ENCODE results near the gene FBLN2. TPM values are rescaled to one million over a fixed set of nuclear protein-coding genes. Genes with fewer than 3 reads are reported as not detected.

FBLN2 gene
- total RNA-seq, 2 donors from 2014 or later: 10.5 to 24.1 TPM

GRCh38 chr3:13587442-13587841 is 38.5 kb downstream of the FBLN2 start:
- H3K27me3 ChIP-seq: no peaks in the 10 kb centered on the region
- no peaks in the 10 kb centered on the region for H3K9me3 ChIP-seq
- no peak overlapping the region for H3K4me3 ChIP-seq
- intact Hi-C loops (cut with DNase I): no loop called here
- no peaks in the 10 kb centered on the region for H3K36me3 ChIP-seq
- no peak overlapping the region for H3K27ac ChIP-seq
- no peaks in the 10 kb centered on the region for H3K4me1 ChIP-seq
- no peak for DNase-seq
- no peak overlapping the region for H3K9ac ChIP-seq (ENCODE audit: low read depth in 2 of 2, low read length in 2 of 2)
- TF ChIP-seq, protein P1, sequence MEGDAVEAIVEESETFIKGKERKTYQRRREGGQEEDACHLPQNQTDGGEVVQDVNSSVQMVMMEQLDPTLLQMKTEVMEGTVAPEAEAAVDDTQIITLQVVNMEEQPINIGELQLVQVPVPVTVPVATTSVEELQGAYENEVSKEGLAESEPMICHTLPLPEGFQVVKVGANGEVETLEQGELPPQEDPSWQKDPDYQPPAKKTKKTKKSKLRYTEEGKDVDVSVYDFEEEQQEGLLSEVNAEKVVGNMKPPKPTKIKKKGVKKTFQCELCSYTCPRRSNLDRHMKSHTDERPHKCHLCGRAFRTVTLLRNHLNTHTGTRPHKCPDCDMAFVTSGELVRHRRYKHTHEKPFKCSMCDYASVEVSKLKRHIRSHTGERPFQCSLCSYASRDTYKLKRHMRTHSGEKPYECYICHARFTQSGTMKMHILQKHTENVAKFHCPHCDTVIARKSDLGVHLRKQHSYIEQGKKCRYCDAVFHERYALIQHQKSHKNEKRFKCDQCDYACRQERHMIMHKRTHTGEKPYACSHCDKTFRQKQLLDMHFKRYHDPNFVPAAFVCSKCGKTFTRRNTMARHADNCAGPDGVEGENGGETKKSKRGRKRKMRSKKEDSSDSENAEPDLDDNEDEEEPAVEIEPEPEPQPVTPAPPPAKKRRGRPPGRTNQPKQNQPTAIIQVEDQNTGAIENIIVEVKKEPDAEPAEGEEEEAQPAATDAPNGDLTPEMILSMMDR (IDR thresholded peaks at IDR 0.05): no peak

DNA sequence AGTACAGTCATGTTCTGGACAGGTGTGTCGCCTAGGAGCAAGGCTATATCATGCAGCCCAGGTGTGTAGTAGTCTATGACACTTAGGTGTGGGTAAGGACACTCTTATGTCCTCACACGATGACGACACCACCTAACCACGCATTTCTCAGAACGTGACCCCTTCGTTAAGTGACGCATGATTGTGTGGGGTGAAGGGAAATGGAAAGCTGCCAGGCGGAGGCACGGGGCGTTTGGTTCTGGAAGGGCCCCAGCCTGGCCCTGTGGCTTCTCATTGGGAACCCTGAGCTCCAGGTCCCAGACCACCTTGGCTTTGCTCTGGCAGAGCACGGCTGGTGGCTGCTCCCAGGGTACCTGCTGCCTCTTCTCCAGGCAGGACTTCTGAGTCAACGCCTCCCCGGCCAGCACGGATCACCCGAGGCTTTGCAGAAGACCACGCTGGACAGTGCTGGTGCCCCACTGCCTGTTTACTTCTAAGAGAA is 39.3 kb downstream of the FBLN2 start:
- H3K36me3 ChIP-seq: no peaks in the 10 kb centered on the region
- H3K4me1 ChIP-seq: no peaks in the 10 kb centered on the region
- no peak overlapping the region for H3K4me3 ChIP-seq
- TF ChIP-seq, protein P1 (IDR thresholded peaks at IDR 0.05): no peak
- intact Hi-C loops (cut with DNase I): no loop called here
- H3K27me3 ChIP-seq: no peaks in the 10 kb centered on the region
- no peaks in the 10 kb centered on the region for H3K9me3 ChIP-seq
- H3K9ac ChIP-seq (ENCODE audit: low read depth in 2 of 2, low read length in 2 of 2): no peak overlapping the region
- no peak for DNase-seq
- H3K27ac ChIP-seq: no peak overlapping the region

- no peak for DNase-seq
- TF ChIP-seq, protein P1 (IDR thresholded peaks at IDR 0.05): no peak
These were observed 40.1 kb downstream of the FBLN2 start for GRCh38 chr3:13588993-13589392.

GRCh38 chr3:13590841-13591520 is 42.1 kb downstream of the FBLN2 start:
- Histone ChIP-seq H3K4me3 (no peak overlapping the region), H3K27me3 (no peaks in the 10 kb centered on the region), H3K4me1 (no peaks in the 10 kb centered on the region), H3K9me3 (no peaks in the 10 kb centered on the region), H3K27ac (no peak overlapping the region), H3K36me3 (no peaks in the 10 kb centered on the region), H3K9ac (ENCODE audit: low read depth in 2 of 2, low read length in 2 of 2) (no peak overlapping the region)
- TF ChIP-seq, protein P1 (IDR thresholded peaks at IDR 0.05): no peak
- intact Hi-C loops (cut with DNase I): no loop called here
- no peak for DNase-seq

More at GRCh38 chr3:13588993-13589392, 40.1 kb downstream of the FBLN2 start:
- H3K9me3 ChIP-seq: no peaks in the 10 kb centered on the region
- no peak overlapping the region for H3K27ac ChIP-seq
- H3K9ac ChIP-seq (ENCODE audit: low read depth in 2 of 2, low read length in 2 of 2): no peak overlapping the region
- intact Hi-C loops (cut with DNase I): no loop called here
- no peaks in the 10 kb centered on the region for H3K4me1 ChIP-seq
- no peaks in the 10 kb centered on the region for H3K36me3 ChIP-seq
- H3K4me3 ChIP-seq: no peak overlapping the region
- H3K27me3 ChIP-seq: no peaks in the 10 kb centered on the region

- DNase-seq: no peak
- Histone ChIP-seq H3K4me1 (no peaks in the 10 kb centered on the region), H3K4me3 (no peak overlapping the region), H3K27ac (no peak overlapping the region), H3K9ac (ENCODE audit: low read depth in 2 of 2, low read length in 2 of 2) (no peak overlapping the region), H3K27me3 (no peaks in the 10 kb centered on the region), H3K36me3 (no peaks in the 10 kb centered on the region), H3K9me3 (no peaks in the 10 kb centered on the region)
- intact Hi-C loops (cut with DNase I): no loop called here
- TF ChIP-seq, protein P1 (IDR thresholded peaks at IDR 0.05): no peak
These were observed 44.7 kb downstream of the FBLN2 start for GRCh38 chr3:13593615-13594014.
